NK-92 treated with Interleukin-12 subunit alpha and Interleukin-12 subunit beta, amount 100 ng/mL, for 24 hours (cell line): ENCODE data around the gene EBF3.

Experiments
- DNase-seq: peaks from one replicate; lab custom pipeline; 2025; lab: John Stamatoyannopoulos, UW

EBF3 gene

DNA sequence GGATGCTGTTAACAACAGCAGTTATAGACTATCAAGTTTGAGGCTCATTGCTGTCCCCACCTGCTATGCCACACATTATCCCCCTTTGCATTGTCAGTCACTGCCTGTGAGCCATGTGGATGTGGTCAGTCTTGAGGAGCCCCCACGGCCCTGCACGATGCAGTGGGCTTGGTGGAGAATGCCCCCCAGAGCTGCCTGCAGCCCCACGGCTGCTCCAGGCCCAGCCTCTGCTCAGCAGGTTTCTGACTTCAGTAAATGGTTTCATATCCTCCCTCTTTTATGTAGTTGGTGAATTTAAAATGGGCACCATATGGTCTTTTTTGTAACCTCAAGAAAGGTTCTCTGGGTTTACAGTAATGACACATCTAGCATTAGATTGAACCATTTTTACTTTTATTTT, 164.1 kb downstream of the EBF3 start:
- DNase-seq, result no peak

GRCh38 chr10:129796710-129797420, 167.2 kb downstream of the EBF3 start:
- no peak for DNase-seq

GRCh38 chr10:129793996-129794395, 170.1 kb downstream of the EBF3 start:
- no peak for DNase-seq

- DNase-seq, result no peak
Observed at GRCh38 chr10:129793479-129793878, 170.6 kb downstream of the EBF3 start.

- DNase-seq, result no peak
Observed at GRCh38 chr10:129792864-129793263, 171.2 kb downstream of the EBF3 start.

DNA sequence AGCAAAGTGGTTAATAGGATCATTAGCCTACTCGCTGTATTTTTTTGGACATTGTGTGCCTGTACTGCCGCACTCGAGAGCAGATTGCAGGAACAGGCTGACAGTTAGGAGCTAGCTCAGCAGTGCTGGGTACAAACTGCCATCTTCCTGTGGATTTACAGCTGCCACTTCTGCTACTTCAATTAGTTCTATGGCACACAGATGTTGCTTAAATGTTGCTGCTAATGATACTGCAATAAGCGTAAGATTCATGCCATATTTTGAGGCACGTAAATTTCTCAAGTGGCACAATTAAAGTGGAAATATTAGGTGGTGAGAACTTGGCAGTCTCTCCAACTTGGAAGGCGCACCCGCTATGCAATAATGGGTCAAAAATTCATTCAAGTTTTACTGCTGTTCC, 171.9 kb downstream of the EBF3 start:
- no peak for DNase-seq

DNA sequence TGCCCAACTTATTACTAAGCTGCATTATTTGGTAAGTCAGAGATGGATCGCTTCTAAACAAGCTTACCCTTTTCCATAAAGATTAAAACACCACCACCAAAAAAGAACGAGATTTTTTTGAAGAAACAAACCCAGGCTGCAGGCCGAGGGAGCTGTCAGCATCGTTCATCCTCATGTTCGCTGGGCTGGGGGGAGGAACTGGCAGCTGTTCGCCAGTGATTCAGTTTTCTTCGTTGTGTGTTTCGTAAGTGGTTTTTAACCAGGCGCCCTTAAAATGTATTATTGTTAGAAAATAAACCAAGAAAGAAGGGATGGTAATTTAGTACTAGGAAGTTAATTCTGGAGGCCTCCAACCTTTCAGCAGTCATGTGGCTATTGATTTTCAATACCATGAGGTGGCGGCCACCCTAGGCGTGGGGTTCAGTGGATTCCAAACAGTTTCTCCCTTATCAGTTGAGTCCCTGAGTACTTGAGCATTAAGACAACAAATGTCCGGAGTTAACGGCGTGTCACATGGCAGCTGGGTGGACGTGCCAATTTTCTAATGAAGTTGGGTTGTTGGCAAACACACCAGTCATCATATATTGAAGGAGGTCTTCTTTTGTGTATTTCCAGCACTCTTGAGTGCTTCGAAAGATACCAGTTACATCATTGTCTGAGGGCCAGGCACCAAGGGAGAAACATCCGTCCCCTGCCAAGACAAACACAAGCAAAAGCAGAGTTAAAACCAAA, 173.2 kb downstream of the EBF3 start:
- no peak for DNase-seq

DNA sequence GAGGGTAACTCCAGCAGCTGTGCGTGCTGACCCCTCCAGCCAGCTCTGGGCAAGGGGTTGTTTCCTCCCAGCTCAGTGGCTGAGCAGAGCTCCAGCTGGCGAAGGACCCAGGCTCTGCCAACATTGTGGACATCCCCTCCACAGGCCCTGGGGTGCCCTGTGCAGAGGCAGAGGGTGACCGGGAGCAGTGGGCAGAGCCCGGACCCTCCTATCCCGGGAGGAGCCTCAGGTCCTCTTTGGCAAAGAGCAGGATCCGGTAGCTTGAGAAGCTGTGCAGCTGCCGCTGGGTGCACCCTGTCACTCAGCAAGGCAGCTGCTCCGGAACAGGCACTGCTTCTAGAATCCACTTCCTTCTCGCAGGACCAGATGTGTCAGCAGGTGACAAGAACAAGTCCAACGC, 175.9 kb downstream of the EBF3 start:
- no peak for DNase-seq

- DNase-seq, result no peak
Observed at GRCh38 chr10:129787557-129787956, 176.5 kb downstream of the EBF3 start.

GRCh38 chr10:129786216-129786615, 177.9 kb downstream of the EBF3 start:
- no peak for DNase-seq

DNA sequence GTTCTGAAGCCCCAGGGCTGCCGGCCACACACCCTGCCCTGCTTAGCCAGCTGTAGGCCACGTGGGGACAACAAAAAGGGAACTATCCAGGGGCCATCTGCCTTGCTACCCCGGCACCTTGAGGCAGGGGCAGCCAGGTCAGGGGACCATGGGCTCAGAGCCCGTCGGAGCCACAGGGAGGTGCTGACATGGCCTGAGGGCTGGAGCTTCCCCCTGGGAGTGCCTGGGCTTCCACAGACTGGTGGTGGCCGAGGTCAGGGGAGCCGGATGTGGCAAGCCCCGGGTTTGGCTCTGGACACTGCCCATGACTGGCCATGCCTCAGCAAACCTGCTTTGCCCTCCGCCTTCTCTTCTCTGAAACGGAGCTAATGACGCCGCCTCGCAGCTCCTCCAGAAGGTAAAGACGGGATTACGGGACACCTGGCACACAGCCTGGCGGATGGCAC, 178.5 kb downstream of the EBF3 start:
- DNase-seq, result no peak
